ENCODE data around the gene CCDC3.
"Not testable (repeated sequence)": the region's sequence is repeated elsewhere in the genome, so short reads cannot be mapped to it uniquely, and the experiment has no call there.

The CCDC3 gene

GRCh38 chr10:12890958-12891357 lies 110.6 kb downstream of the CCDC3 start:
- peak in 2 of 58 donors; percentile 26 to 36 for DNase-seq

DNA sequence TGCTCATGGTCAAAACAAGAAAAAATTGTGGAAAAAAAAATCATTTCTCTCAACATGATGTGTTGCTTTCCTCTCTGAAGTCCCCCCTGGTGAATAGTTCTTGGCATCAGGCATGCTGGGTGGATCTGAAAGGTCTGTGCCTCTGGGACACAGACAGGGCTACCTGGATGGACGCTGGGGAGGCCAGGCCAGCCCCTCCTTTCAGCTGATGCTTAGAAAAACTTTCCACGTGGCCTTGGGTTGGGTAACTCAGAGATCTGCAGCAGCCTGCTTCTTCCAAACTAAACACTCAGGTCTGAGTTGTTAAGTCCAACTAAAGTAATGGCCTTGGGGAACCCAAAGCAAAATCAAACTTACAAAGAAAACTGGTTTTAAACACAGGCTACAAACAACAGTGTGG lies 113.0 kb downstream of the CCDC3 start:
- DNase-seq = no peak

- DNase-seq = no peak
Observed at GRCh38 chr10:12887780-12888179, 113.7 kb downstream of the CCDC3 start.

DNA sequence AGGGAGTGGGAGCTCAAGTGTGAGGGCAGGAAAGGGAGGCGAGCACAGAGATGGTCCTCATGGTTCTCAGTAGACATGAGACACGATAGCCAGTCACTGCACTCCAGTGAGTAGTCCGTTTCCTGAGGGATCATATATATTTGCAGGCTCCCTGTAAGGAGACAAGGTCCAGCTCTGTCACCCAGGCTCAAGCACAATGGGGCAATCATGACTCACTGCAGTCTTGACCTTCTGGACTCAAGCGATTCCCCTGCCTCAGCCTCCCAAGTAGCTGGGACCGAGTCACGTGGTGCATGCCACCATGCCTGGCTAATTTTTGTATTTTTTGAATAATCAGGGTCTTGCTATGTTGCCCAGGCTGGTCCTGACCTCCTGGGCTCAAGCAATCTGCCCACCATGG lies 116.7 kb downstream of the CCDC3 start:
- DNase-seq = no peak

DNA sequence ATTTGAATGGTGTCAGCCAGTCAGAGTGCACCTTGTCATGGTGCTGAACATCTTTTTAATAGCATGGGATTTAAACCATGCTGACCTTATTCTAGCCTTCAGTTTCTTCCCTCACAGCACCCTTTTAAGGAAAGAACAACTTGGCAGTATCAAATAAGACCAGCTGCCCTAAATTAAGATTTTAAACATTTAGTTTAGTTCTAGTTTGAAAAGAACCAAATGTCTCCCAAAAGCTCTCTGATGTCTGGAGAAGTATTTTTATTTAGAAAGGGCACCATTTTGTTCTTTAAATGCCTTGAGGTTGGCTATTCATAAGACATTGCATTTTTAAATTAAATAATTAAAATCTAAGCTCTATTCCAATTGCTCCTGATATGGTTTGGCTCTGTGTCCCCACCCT lies 121.1 kb downstream of the CCDC3 start:
- no peak for DNase-seq

DNA sequence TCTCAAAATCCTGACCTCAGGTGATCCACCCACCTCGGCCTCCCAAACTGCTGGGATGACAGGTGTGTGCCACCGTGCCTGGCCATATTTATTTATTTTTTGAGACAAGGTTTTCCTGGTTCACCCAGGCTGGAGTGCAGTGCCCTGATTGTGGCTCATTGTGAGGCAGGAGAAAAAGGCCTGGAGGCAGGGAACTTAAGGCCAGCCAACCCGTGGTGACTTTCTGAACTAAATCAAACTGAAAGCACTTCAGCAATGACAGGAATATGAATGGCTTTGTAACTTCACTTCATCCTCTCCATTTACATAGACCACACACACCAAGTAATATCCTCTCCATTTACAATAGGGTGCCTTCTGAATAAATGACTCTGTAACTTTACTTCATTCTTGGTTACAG lies 124.4 kb downstream of the CCDC3 start:
- no peak for DNase-seq

DNA sequence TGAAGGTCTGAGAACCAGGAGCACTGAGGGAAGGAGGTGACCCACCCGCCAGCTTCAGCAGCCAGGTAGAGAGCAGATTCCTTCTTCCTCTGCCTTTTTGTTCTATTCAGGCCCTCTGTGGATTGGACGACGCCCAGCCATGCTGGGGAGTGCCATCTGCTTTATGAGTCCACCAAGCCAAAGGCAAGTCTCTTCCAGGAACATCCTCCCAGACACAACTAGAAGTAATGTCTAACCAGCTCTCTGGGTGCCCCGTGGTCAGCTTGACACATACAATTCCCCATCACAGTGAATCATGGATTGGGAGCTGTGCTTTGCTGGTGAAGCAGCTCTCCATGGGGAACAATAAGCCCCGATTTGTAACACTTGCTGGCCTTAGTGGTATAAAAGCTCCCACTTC lies 125.2 kb downstream of the CCDC3 start:
- peak in 20 of 58 donors; percentile 5 to 45 (median 16) for DNase-seq

GRCh38 chr10:12875100-12875499 lies 126.4 kb downstream of the CCDC3 start:
- peak in 6 of 58 donors; percentile 4 to 45 (median 13) for DNase-seq

GRCh38 chr10:12874501-12874900 lies 127.0 kb downstream of the CCDC3 start:
- no peak for DNase-seq

DNA sequence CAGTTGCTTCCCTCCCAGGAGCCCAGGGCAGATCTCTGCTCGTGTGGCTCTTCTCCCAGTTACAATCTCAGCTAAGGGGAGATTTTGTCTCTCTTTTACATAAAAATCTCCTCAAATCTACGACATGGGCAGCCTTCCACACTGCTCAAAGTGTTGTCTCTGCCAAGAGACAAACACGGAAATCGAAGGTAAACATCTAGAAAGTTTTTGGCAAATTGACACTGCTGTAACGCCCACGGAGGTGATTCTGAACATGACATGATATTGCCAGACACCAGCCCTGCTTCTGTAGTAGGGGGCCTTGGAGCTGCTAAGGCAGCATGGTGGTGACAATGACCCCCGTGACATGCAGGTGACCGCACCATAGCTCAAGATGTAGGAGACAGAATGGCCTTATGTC lies 128.3 kb downstream of the CCDC3 start:
- no peak for DNase-seq

DNA sequence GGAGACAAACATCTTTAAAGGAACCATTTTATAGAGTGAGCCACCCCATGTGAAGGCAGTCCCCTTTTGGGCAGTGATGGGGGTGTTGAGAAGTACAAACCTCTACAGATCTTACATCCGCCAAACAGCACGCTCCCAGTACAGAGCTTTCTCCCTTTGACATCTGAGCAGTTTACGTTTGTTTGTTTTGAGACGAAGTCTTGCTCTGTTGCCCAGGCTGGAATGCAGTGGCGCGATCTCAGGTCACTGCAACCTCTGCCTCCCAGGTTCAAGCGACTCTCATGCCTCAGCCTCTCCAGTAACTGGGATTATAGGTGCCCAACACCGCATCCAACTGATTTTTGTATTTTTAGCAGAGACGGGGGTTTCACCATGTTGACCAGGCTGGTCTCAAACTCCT lies 128.9 kb downstream of the CCDC3 start:
- no peak for DNase-seq

- DNase-seq = peak in 14 of 58 donors; percentile 3 to 61 (median 20)
Observed at GRCh38 chr10:12869427-12869826, 132.1 kb downstream of the CCDC3 start.

DNA sequence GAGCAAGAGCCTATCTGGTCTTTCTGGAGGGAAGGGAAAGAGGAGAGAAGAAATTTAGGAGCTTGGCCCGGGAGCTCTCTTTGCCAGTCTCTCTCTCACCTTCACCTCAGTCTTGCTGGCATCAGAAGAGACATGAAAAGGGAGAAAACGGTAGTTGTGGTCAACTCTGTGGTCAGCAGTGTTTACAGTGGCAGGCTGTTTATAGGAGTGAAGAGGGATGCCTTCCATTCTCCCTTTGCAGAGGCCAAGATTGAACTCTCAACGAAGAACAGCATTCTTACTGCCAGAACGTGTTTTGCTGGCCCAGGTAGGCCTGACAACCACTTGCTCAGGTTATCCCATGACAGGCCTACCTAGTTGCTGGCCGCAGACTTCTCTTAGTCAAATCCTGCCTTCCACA lies 133.3 kb downstream of the CCDC3 start:
- DNase-seq = no peak

DNA sequence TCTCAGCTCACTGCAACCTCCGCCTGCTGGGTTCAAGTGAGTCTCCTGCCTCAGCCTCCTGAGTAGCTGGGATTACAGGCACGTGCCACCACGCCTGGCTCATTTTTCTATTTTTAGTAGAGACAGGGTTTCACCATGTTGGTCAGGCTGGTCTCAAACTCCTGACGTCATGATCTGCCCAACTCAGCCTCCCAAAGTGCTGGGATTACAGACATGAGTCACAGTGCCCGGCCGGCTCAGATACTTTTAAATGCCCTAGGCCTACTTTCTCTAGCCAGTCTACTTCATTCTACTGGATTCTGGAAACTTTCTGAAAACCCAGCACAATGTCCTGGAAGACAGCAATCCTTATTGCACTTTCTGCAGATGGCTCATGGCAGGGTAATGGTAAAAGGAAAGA lies 136.0 kb downstream of the CCDC3 start:
- not testable (repeated sequence) for DNase-seq

DNA sequence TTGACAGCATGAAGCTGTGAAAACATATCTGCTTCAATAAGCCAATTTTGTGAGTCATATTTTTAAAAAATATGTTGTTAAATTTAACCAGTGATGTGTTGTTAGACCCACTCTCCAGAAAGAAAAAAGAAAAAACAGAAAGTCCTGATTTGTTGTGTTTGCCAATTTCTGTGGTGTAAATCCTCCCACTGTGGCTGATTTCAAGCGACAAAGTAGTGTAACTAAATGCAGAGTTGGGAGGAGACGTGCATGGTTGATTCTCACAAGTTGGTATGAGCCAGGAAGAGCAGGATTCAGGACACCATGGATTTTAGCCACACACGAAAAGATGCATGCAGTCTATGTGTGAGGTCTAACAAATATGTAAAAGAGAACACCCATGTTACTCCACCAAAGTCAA lies 139.1 kb downstream of the CCDC3 start:
- peak in 1 of 58 donors; percentile 12 for DNase-seq

DNA sequence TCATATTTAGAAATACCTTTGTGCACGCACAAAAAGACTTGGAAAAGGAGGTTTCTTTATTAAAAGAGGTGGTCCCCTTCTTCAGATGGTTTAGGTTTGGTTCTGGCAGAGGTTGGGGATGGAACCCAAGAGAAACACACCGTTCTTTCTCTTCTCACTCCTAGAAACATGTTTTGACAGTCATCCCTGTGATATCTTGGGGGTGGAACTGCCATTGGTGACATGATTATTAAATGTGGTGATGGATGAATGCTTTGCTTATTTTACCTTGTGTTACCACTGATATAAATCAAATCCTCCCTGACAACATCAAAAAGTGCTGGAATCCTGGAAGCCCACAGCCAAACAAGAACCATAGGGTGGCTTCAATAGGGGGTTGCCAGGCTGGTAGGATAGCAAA lies 146.5 kb downstream of the CCDC3 start:
- no peak for DNase-seq

DNA sequence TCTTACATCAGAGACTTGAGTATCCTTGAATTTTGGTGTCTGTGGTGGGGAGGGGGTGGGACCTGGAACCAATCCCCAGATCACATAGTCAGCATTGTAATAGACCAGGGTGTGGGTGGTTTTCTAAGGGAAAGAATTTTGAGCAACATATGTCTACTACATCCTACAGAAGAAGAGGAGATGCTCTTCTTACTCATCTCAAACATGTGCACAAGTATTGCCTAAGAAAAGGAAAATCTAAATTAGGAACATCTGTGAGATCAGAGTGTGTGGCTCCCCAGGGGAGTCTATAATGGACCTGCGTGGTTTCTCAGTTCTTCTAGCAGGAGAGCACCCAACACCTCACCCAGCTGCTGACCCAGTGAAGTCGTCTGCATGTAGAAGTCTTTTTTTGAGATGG lies 148.8 kb downstream of the CCDC3 start:
- peak in 2 of 58 donors; percentile 10 to 12 for DNase-seq

DNA sequence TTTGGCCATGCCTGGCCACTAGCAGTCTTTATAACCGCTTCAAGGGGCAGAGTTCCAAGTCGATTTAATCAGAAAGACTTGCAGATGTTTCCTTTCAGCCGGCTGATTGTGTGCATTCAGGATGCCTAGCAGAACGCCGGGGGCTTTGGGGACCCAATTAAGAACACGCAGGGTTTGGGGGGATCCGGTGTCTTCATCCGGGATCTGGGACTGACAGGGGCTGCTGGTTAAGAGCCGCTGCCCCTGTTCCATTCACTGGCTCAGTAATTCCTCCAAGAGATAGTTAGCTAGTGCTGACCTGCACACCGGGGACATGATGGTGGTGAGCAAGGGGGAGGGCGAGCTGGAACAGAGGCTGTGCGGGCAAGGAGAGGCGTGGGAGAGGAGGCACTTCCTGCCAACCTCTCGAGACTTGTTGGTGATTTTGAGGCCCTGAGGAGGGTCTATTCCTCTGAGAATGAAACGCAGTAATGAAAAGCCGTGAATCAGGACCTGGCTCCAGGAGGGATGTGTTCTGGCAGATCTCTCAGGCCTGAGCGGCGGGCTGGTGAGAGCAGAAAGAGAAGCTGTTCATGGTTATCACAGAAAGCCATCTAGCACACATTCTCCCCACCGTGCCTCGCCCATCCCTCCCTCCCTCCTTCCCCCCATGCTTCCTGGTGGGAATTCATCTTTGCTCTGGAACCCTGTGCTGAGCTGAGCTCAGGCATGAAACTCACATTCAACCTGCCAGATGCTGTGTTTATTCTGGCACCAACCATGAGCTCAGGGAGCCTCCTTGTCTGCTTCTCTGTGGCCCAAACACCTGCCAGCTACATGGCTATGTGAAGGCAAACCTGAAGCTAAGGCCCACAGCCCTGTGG lies 152.0 kb downstream of the CCDC3 start:
- no peak for DNase-seq

GRCh38 chr10:12848439-12849173 lies 152.9 kb downstream of the CCDC3 start:
- peak in 1 of 58 donors; percentile 9 for DNase-seq

GRCh38 chr10:12847361-12847975 lies 154.0 kb downstream of the CCDC3 start:
- no peak for DNase-seq

DNA sequence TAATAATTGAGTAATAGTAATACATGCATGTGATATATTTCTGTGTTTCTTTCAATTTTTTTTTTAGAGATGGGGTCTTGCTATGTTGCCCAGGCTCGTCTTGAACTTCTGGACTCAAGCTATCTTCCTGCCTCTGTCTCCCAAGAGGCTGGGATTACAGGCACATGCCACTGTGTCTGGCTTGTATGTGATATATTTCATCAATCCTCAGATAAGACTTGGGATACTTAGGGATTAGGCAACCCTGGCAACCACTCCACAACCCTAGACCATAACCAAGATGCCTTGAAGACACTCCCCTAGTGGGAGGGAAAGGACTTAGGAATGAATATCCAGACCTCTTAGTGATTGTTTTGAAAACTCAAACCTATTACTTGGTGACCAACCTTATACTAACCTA lies 154.8 kb downstream of the CCDC3 start:
- no peak for DNase-seq
